H1 (cell line): ENCODE measurements around the gene TTC33. TPM values are rescaled to one million over a fixed set of nuclear protein-coding genes. Genes with fewer than 3 reads are reported as not detected.

Experiments
- CTCF ChIA-PET: fragments of 300-600 bp; sonication (Branson Sonifier 250); formaldehyde crosslinking; loops from one replicate; lab custom pipeline; 2021; ENCODE audit not compliant: partially characterized antibody; lab: Charles Lee
- POLR2A ChIA-PET: fragments of 300-600 bp; sonication (Branson Sonifier 250); formaldehyde crosslinking; loops from one replicate; lab custom pipeline; 2021; ENCODE audit warnings: inconsistent platforms; ENCODE audit not compliant: partially characterized antibody; lab: Charles Lee
- DNase-seq, 2 experiments: peaks; one replicate each; pipeline versions ENCODE4 v3.0.0 to v3.0.0-alpha.2; 2010 to 2022; ENCODE audit warnings: low spot score in 2 of 2, low read depth in 1 of 2, mixed read lengths in 1 of 2
- FAIRE-seq: peaks from 2 replicates; lab custom pipeline; 2011; peaks lifted over from hg19 to GRCh38; lab: Jason Lieb, UNC
- H2AFZ ChIP-seq: 2 replicates; pipeline ENCODE4 v1.8.1; 2012; ENCODE audit warnings: low read length, inconsistent platforms
- H2AK5ac ChIP-seq: 2 replicates; pipeline ENCODE4 v1.6.1; 2013; ENCODE audit warnings: low read depth, low read length
- H2BK120ac ChIP-seq: replicated peaks from 2 replicates; pipeline ENCODE3; 2013; ENCODE audit warnings: low read depth, low read length, inconsistent platforms
- H2BK12ac ChIP-seq: 2 replicates; pipeline ENCODE4 v1.6.1; 2013; ENCODE audit warnings: low read depth, low read length
- H2BK15ac ChIP-seq: 2 replicates; pipeline ENCODE4 v1.6.1; 2013; ENCODE audit warnings: low read length
- H2BK20ac ChIP-seq: 2 replicates; pipeline ENCODE4 v1.6.1; 2013; ENCODE audit warnings: low read length
- H2BK5ac ChIP-seq: 2 replicates; pipeline ENCODE4 v1.6.1; 2013; ENCODE audit warnings: low read depth, low read length
- H3K14ac ChIP-seq: 2 replicates; pipeline ENCODE4 v1.6.1; 2013; ENCODE audit warnings: inconsistent platforms; ENCODE audit not compliant: insufficient read length
- H3K18ac ChIP-seq: 2 replicates; pipeline ENCODE4 v1.6.1; 2013; ENCODE audit warnings: low read length; ENCODE audit errors: extremely low read depth
- H3K23ac ChIP-seq: 2 replicates; pipeline ENCODE4 v1.6.1; 2013; ENCODE audit warnings: inconsistent platforms; ENCODE audit not compliant: insufficient read length
- H3K23me2 ChIP-seq: 2 replicates; pipeline ENCODE4 v1.6.1; 2013; ENCODE audit warnings: low read depth, low read length
- H3K27ac ChIP-seq: 2 replicates; pipeline ENCODE4 v1.6.1; 2011; ENCODE audit warnings: low read depth, low read length, inconsistent platforms
- H3K27me3 ChIP-seq, 4 experiments: replicated peaks in 1 of 4; 1 replicate in 1 of 4; 2 replicates in 3 of 4; pipeline versions ENCODE4 v1.6.1 to v1.8.1; 2011 to 2013; ENCODE audit warnings: low read length in 3 of 4, mild to moderate bottlenecking in 3 of 4, inconsistent platforms in 2 of 4, mixed read lengths in 2 of 4, moderate library complexity in 1 of 4; ENCODE audit not compliant: control insufficient read depth in 3 of 4, insufficient read depth in 3 of 4; ENCODE audit errors: extremely low read depth in 1 of 4
- H3K36me3 ChIP-seq, 4 experiments: 2 replicates each; pipeline versions ENCODE4 v1.6.1 to v1.8.1; 2011 to 2013; ENCODE audit warnings: mild to moderate bottlenecking in 4 of 4, low read length in 3 of 4, moderate library complexity in 2 of 4, control low read depth in 1 of 4, inconsistent platforms in 1 of 4; ENCODE audit not compliant: insufficient read depth in 4 of 4, control insufficient read depth in 2 of 4
- H3K4ac ChIP-seq: replicated peaks from 2 replicates; pipeline ENCODE3; 2013; ENCODE audit warnings: low read length, low read depth, mixed read lengths, inconsistent platforms; ENCODE audit not compliant: insufficient read length
- H3K4me1 ChIP-seq, 4 experiments: replicated peaks in 1 of 4; 1 replicate in 1 of 4; 2 replicates in 3 of 4; pipeline versions ENCODE4 v1.6.1 to v1.8.1; 2011 to 2013; ENCODE audit warnings: low read length in 3 of 4, inconsistent platforms in 2 of 4, mixed read lengths in 1 of 4; ENCODE audit not compliant: insufficient read depth in 4 of 4, control insufficient read depth in 3 of 4
- H3K4me2 ChIP-seq, 2 experiments: 2 replicates each; pipeline versions ENCODE4 v1.6.1 to v1.8.1; 2011 to 2013; ENCODE audit warnings: low read depth in 2 of 2, low read length in 2 of 2, control low read depth in 1 of 2, inconsistent platforms in 1 of 2, mild to moderate bottlenecking in 1 of 2; ENCODE audit not compliant: insufficient read depth in 1 of 2
- H3K4me3 ChIP-seq, 4 experiments: fragments of 200-600, 300-600 bp in 1 of 4; sonication (generic), shearing (Covaris generic), sonication (Bioruptor Twin) in 1 of 4; 2 replicates each; pipeline versions ENCODE4 v1.5.1 to v1.8.1; 2011 to 2016; ENCODE audit warnings: low read length in 4 of 4, low read depth in 3 of 4, control low read depth in 2 of 4, inconsistent platforms in 2 of 4, mild to moderate bottlenecking in 2 of 4, mixed read lengths in 1 of 4, moderate library complexity in 1 of 4; ENCODE audit not compliant: insufficient read depth in 2 of 4; ENCODE audit errors: extremely low read depth in 1 of 4
- H3K56ac ChIP-seq: replicated peaks from 2 replicates; pipeline ENCODE3; 2013; ENCODE audit warnings: low read depth, mild to moderate bottlenecking, mixed read lengths, low read length, inconsistent platforms; ENCODE audit not compliant: insufficient read length
- H3K79me1 ChIP-seq: 2 replicates; pipeline ENCODE4 v1.6.1; 2013; ENCODE audit warnings: low read depth, low read length, control low read depth
- H3K79me2 ChIP-seq, 2 experiments: 2 replicates each; pipeline versions ENCODE4 v1.6.1 to v1.8.1; 2012 to 2013; ENCODE audit warnings: low read length in 2 of 2, mild to moderate bottlenecking in 2 of 2, inconsistent platforms in 1 of 2; ENCODE audit not compliant: insufficient read depth in 2 of 2, control insufficient read depth in 1 of 2
- H3K9ac ChIP-seq, 4 experiments: replicated peaks in 1 of 4; 1 replicate in 1 of 4; 2 replicates in 3 of 4; pipeline versions ENCODE4 v1.6.1 to v1.8.1; 2011 to 2013; ENCODE audit warnings: low read depth in 3 of 4, low read length in 3 of 4, control low read depth in 2 of 4, mild to moderate bottlenecking in 2 of 4, moderate library complexity in 2 of 4, inconsistent platforms in 1 of 4; ENCODE audit errors: extremely low read depth in 1 of 4
- H3K9me3 ChIP-seq, 2 experiments: 2 replicates each; pipeline versions ENCODE4 v1.6.1 to v1.8.1; 2012 to 2013; ENCODE audit warnings: mild to moderate bottlenecking in 2 of 2, moderate library complexity in 2 of 2, control low read depth in 1 of 2, inconsistent platforms in 1 of 2, low read depth in 1 of 2, low read length in 1 of 2, mixed read lengths in 1 of 2; ENCODE audit not compliant: insufficient read depth in 2 of 2
- H4K20me1 ChIP-seq, 2 experiments: replicated peaks in 1 of 2; 2 replicates each; pipeline versions ENCODE3 to v1.8.1; 2011 to 2013; ENCODE audit warnings: inconsistent platforms in 2 of 2, low read length in 2 of 2, mild to moderate bottlenecking in 1 of 2; ENCODE audit not compliant: insufficient read depth in 2 of 2, control insufficient read depth in 1 of 2
- H4K5ac ChIP-seq: 2 replicates; pipeline ENCODE4 v1.6.1; 2013; ENCODE audit warnings: low read length, low read depth, mixed read lengths, inconsistent platforms; ENCODE audit not compliant: insufficient read length
- H4K8ac ChIP-seq: 2 replicates; pipeline ENCODE4 v1.8.0; 2013; ENCODE audit warnings: mild to moderate bottlenecking, moderate library complexity, low read length, inconsistent platforms; ENCODE audit not compliant: insufficient read depth; ENCODE audit errors: extremely low read depth
- H4K91ac ChIP-seq: replicated peaks from 2 replicates; pipeline ENCODE3; 2013; ENCODE audit warnings: low read length, mixed read lengths, inconsistent platforms; ENCODE audit not compliant: insufficient read length
- HDAC2 ChIP-seq, 2 experiments: fragments of 300-600 bp in 1 of 2; sonication (generic) in 1 of 2; IDR thresholded peaks; 2 replicates each; pipeline ENCODE4 v1.6.1; 2011 to 2012; ENCODE audit warnings: low read depth in 2 of 2, low read length in 2 of 2, mild to moderate bottlenecking in 2 of 2, moderate library complexity in 2 of 2, borderline replicate concordance in 1 of 2, inconsistent platforms in 1 of 2
- KDM1A ChIP-seq: fragments of 200-600, 300-600 bp; sonication (generic); IDR thresholded peaks from 2 replicates; pipeline ENCODE4 v1.7.1; 2016; ENCODE audit warnings: mild to moderate bottlenecking, low read length, borderline replicate concordance
- RNF2 ChIP-seq: fragments of 200-900, 300-1000 bp; sonication (generic); IDR thresholded peaks from 2 replicates; pipeline ENCODE4 v1.7.1; 2016; ENCODE audit warnings: borderline replicate concordance, low read depth, mild to moderate bottlenecking, antibody characterized with exemption, low read length; ENCODE audit not compliant: poor library complexity, severe bottlenecking; ENCODE audit errors: missing control alignments
- SP1 ChIP-seq: IDR thresholded peaks from 2 replicates; pipeline ENCODE4 v1.6.1; 2011; ENCODE audit warnings: low read depth, low read length
- SP4 ChIP-seq: IDR thresholded peaks from 2 replicates; pipeline ENCODE4 v1.6.1; 2012; ENCODE audit warnings: low read length, inconsistent platforms
- SRF ChIP-seq: IDR thresholded peaks from 2 replicates; pipeline ENCODE4 v1.6.1; 2011; ENCODE audit warnings: mild to moderate bottlenecking, low read depth, low read length, moderate library complexity
- TAF7 ChIP-seq: optimal IDR thresholded peaks from 2 replicates; pipeline ENCODE3; 2011; ENCODE audit warnings: low read depth, mild to moderate bottlenecking, inconsistent platforms, low read length, moderate library complexity, borderline replicate concordance
- ZNF274 ChIP-seq: IDR thresholded peaks from 2 replicates; pipeline ENCODE4 v1.7.0; 2012; ENCODE audit warnings: low read length, borderline replicate concordance; ENCODE audit errors: extremely low read depth
- WGBS, 2 experiments: shearing (Covaris generic) in 1 of 2; methylation state at CpG; one replicate each; pipeline versions ENCODE4 v1.1.6 to v1.1.7; 2013 to 2015; ENCODE audit warnings: low lambda C conversion rate in 2 of 2, mixed read lengths in 2 of 2, inconsistent platforms in 1 of 2, low coverage in 1 of 2, missing lambda C conversion rate in 1 of 2; ENCODE audit not compliant: insufficient replicate concordance in 2 of 2, insufficient coverage in 1 of 2, insufficient read length in 1 of 2; ENCODE audit errors: extremely low coverage in 1 of 2, missing lambda C conversion rate in 1 of 2; 5-methylcytosine and 5-hydroxymethylcytosine counted together
- polyA plus RNA-seq, 7 experiments: library from polyadenylated mRNA; depleted of rRNA in 3 of 7; stranded (reverse) in 5 of 7; unstranded in 2 of 7; fragments of >200 nt in 5 of 7; fragments of 200-250 nt in 2 of 7; gene quantifications; 1 replicate in 5 of 7; 2 replicates in 1 of 7; 4 replicates in 1 of 7; pipeline versions ENCODE4 v1.2.1 to v1.2.3, GENCODE V29; 2011 to 2013; ENCODE audit warnings: missing spikeins in 2 of 7, mixed read lengths in 2 of 7
- total RNA-seq: library from RNA; stranded (reverse); fragmentation: NEBNext Ultra II Directional; extraction: Animal tissue kit (Norgen Biotek cat#: 25700); gene quantifications from 2 replicates; pipeline ENCODE4 v1.2.1, GENCODE V29; 2021
- TF ChIP-seq, protein P1 (sequence below), 3 experiments: IDR thresholded peaks; 1 replicate in 2 of 3; 2 replicates in 1 of 3; pipeline versions ENCODE4 v1.5.1 to v1.6.1; 2011; ENCODE audit warnings: low read length in 3 of 3, mild to moderate bottlenecking in 3 of 3, inconsistent platforms in 2 of 3, low read depth in 1 of 3, moderate library complexity in 1 of 3; ENCODE audit not compliant: insufficient read depth in 1 of 3; ENCODE audit errors: control extremely low read depth in 1 of 3

The TTC33 gene
- total and polyA plus RNA-seq, 2 of the 8 experiments (the other 6 are each of a cell fraction or from before 2014, with no cell fraction given): 1.2 to 12.6 TPM

DNA sequence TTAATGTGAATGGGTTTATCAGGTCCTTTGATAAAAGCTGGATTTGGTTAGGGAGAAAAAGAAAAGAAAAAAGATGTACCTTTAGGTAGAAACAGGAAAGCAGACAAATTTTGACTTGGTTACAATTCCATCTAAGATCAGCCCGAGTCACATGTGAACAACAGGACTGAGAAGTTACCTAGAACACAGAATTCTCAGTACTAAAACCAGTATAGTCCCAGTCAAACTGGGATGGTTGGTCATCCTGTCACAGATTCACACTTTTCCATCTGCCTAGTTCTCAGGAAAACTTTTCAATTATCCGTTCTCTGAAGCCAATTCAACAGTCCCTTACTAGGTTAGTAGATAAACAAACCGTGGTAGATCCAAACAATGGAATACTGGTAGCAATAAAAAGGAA is 266.3 kb downstream of the TTC33 start:
- Histone ChIP-seq H4K20me1 (no peaks in the 10 kb centered on the region), H3K4ac (no peak overlapping the region), H3K27ac (no peak overlapping the region), H2BK12ac (no peak overlapping the region), H2BK5ac (no peak overlapping the region), H3K9ac (no peak overlapping the region), H2BK120ac (no peak overlapping the region), H3K14ac (no peak overlapping the region), H3K23me2 (no peaks in the 10 kb centered on the region), H2BK15ac (no peak overlapping the region), H4K8ac (no peak overlapping the region), H3K36me3 (no peaks in the 10 kb centered on the region), H3K4me2 (no peak overlapping the region), H2AFZ (0 out of 2 replicates have a peak overlapping the region, but pooled peaks have one; percentile 29), H3K56ac (no peak overlapping the region), H3K4me1 (no peaks in the 10 kb centered on the region), H3K79me1 (no peaks in the 10 kb centered on the region), H3K4me3 (no peak overlapping the region), H3K23ac (no peak overlapping the region), H2BK20ac (no peak overlapping the region), H4K5ac (no peak overlapping the region), H4K91ac (no peak overlapping the region), H2AK5ac (no peak overlapping the region), H3K79me2 (no peaks in the 10 kb centered on the region), H3K18ac (no peak overlapping the region), H3K9me3 (no peaks in the 10 kb centered on the region), H3K27me3 (no peaks in the 10 kb centered on the region)
- no peak for DNase-seq
- FAIRE-seq: no peak
- CTCF ChIA-PET: interaction anchor here (0.6 kb wide), 1 partner anchor 46 kb away, joined by 3 read pairs; no protein-coding TSS in a partner anchor
- WGBS, 2 experiments: 89% methylated on average over 3 of the region's 3 CpGs; no CpG with 5 or more reads in 1 of the 2 experiments
- POLR2A ChIA-PET: no interaction called here
- no peak for TF ChIP-seq HDAC2 (IDR thresholded peaks at IDR 0.05; ENCODE audit: borderline replicate concordance in 1 of 2, low read depth in 2 of 2, low read length in 2 of 2)
- no peak for TF ChIP-seq SRF
- TF ChIP-seq TAF7: no peak
- no peak for TF ChIP-seq SP1
- TF ChIP-seq ZNF274: no peak
- TF ChIP-seq KDM1A: no peak
- TF ChIP-seq, protein P1, sequence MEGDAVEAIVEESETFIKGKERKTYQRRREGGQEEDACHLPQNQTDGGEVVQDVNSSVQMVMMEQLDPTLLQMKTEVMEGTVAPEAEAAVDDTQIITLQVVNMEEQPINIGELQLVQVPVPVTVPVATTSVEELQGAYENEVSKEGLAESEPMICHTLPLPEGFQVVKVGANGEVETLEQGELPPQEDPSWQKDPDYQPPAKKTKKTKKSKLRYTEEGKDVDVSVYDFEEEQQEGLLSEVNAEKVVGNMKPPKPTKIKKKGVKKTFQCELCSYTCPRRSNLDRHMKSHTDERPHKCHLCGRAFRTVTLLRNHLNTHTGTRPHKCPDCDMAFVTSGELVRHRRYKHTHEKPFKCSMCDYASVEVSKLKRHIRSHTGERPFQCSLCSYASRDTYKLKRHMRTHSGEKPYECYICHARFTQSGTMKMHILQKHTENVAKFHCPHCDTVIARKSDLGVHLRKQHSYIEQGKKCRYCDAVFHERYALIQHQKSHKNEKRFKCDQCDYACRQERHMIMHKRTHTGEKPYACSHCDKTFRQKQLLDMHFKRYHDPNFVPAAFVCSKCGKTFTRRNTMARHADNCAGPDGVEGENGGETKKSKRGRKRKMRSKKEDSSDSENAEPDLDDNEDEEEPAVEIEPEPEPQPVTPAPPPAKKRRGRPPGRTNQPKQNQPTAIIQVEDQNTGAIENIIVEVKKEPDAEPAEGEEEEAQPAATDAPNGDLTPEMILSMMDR (IDR thresholded peaks at IDR 0.05; ENCODE audit: control extremely low read depth in 1 of 3, insufficient read depth in 1 of 3, low read depth in 1 of 3, low read length in 3 of 3): no peak
- TF ChIP-seq RNF2: no peak
- TF ChIP-seq SP4: no peak
